Mesothelial cell of epicardium (in vitro differentiated cells): ENCODE data around the gene WBP1L. TPM values are rescaled to one million over a fixed set of nuclear protein-coding genes. Genes with fewer than 3 reads are reported as not detected.
A peak's percentile ranks its signal among the peaks of the same experiment; 100 is the strongest.

ENCODE experiments used
- DNase-seq, 2 experiments: peaks; one replicate each; pipeline ENCODE4 v3.0.0; 2021; ENCODE audit warnings: low spot score in 2 of 2; ENCODE audit not compliant: unreplicated experiment in 2 of 2
- H3K27ac Mint-ChIP-seq: 2 replicates; pipeline ENCODE4 v1.8.0; 2021; ENCODE audit warnings: mixed read lengths
- H3K27me3 Mint-ChIP-seq: 2 replicates; pipeline ENCODE4 v1.8.0; 2021; ENCODE audit warnings: low read depth, mixed read lengths
- H3K36me3 Mint-ChIP-seq: 2 replicates; pipeline ENCODE4 v1.8.0; 2021; ENCODE audit warnings: mixed read lengths
- H3K4me1 Mint-ChIP-seq: 2 replicates; pipeline ENCODE4 v1.8.0; 2021; ENCODE audit warnings: mixed read lengths
- H3K4me3 Mint-ChIP-seq: 2 replicates; pipeline ENCODE4 v1.8.0; 2021; ENCODE audit warnings: mild to moderate bottlenecking, moderate library complexity, mixed read lengths
- H3K9me3 Mint-ChIP-seq: 2 replicates; pipeline ENCODE4 v1.8.0; 2021; ENCODE audit warnings: mixed read lengths
- CTCF ChIP-seq: fragments of 200-600 bp; sonication (generic); IDR thresholded peaks from one replicate; pipeline ENCODE4 v1.5.0; 2021; ENCODE audit warnings: antibody characterized with exemption; ENCODE audit not compliant: unreplicated experiment
- total RNA-seq: library from RNA; stranded (reverse); gene quantifications from 3 replicates; pipeline ENCODE4 v1.2.1, GENCODE V29; 2021

The WBP1L gene
- total RNA-seq, 1 donor from 2014 or later, result 56.7 TPM

GRCh38 chr10:102745157-102745556 lies 1.4 kb downstream of the WBP1L start:
- peak overlapping the region; percentile 94 for H3K27ac Mint-ChIP-seq
- peaks cover 28% of the 10 kb centered on the region for H3K4me1 Mint-ChIP-seq
- peak overlapping the region; percentile 93 for H3K4me3 Mint-ChIP-seq
- peaks cover 3% of the 10 kb centered on the region for H3K36me3 Mint-ChIP-seq
- DNase-seq, result no peak
- H3K9me3 Mint-ChIP-seq, result no peaks in the 10 kb centered on the region
- no peaks in the 10 kb centered on the region for H3K27me3 Mint-ChIP-seq
- no peak for TF ChIP-seq CTCF

GRCh38 chr10:102752266-102752930 lies 8.7 kb downstream of the WBP1L start:
- DNase-seq, result no peak
- no peak for TF ChIP-seq CTCF
- H3K4me3 Mint-ChIP-seq, result no peak overlapping the region
- peaks cover 26% of the 10 kb centered on the region for H3K4me1 Mint-ChIP-seq
- no peaks in the 10 kb centered on the region for H3K27me3 Mint-ChIP-seq
- H3K36me3 Mint-ChIP-seq, result peaks cover 7% of the 10 kb centered on the region
- H3K27ac Mint-ChIP-seq, result peak overlapping the region; percentile 82
- no peaks in the 10 kb centered on the region for H3K9me3 Mint-ChIP-seq

- no peaks in the 10 kb centered on the region for H3K27me3 Mint-ChIP-seq
- TF ChIP-seq CTCF, result peak; percentile 39
- DNase-seq, result no peak
- H3K36me3 Mint-ChIP-seq, result peaks cover 7% of the 10 kb centered on the region
- peaks cover 26% of the 10 kb centered on the region for H3K4me1 Mint-ChIP-seq
- H3K9me3 Mint-ChIP-seq, result no peaks in the 10 kb centered on the region
- H3K4me3 Mint-ChIP-seq, result no peak overlapping the region
- H3K27ac Mint-ChIP-seq, result peak overlapping the region; percentile 82
These were observed 9.4 kb downstream of the WBP1L start for GRCh38 chr10:102752934-102753664.

- DNase-seq, result no peak
- peak overlapping the region; percentile 82 for H3K27ac Mint-ChIP-seq
- H3K4me3 Mint-ChIP-seq, result no peak overlapping the region
- H3K27me3 Mint-ChIP-seq, result no peaks in the 10 kb centered on the region
- peaks cover 32% of the 10 kb centered on the region for H3K4me1 Mint-ChIP-seq
- peaks cover 4% of the 10 kb centered on the region for H3K36me3 Mint-ChIP-seq
- no peak for TF ChIP-seq CTCF
- no peaks in the 10 kb centered on the region for H3K9me3 Mint-ChIP-seq
These were observed 10.0 kb downstream of the WBP1L start for GRCh38 chr10:102753718-102754117.

GRCh38 chr10:102757323-102757722 lies 13.6 kb downstream of the WBP1L start:
- Mint-ChIP-seq H3K4me3 (no peak overlapping the region), H3K27me3 (no peaks in the 10 kb centered on the region), H3K4me1 (peaks cover 41% of the 10 kb centered on the region), H3K9me3 (no peaks in the 10 kb centered on the region), H3K27ac (peak overlapping the region; percentile 73), H3K36me3 (no peaks in the 10 kb centered on the region)
- DNase-seq, result no peak
- no peak for TF ChIP-seq CTCF
